Activated gamma-delta T cell (primary cell): ENCODE results near the gene IL17RD.

Experiments
- DNase-seq: peaks from one replicate; lab custom pipeline; 2025; lab: John Stamatoyannopoulos, UW
- total RNA-seq, 2 donors: gene quantifications; one replicate each; lab custom pipeline; 2026; lab: John Stamatoyannopoulos, UW

Gene IL17RD
- 0.15 to 0.22 reads per million in 2 donors for total RNA-seq

- no peak for DNase-seq
Observed at GRCh38 chr3:57164657-57165573, at the start of gene IL17RD. IL17RD (minus strand) TSS chr3:57165353; CDS start chr3:57165286, 67 bp downstream.

- no peak for DNase-seq
Observed at GRCh38 chr3:57206423-57206822, 41.3 kb upstream of the IL17RD start.

- no peak for DNase-seq
Observed at GRCh38 chr3:57199895-57200297, 34.7 kb upstream of the IL17RD start, which contains the start of gene HESX1. HESX1 (minus strand) TSS chr3:57199978; CDS start chr3:57199918, 60 bp downstream.

GRCh38 chr3:57194641-57195040 lies 29.5 kb upstream of the IL17RD start:
- no peak for DNase-seq

GRCh38 chr3:57192028-57192427 lies 26.9 kb upstream of the IL17RD start:
- no peak for DNase-seq

GRCh38 chr3:57184526-57184925 lies 19.4 kb upstream of the IL17RD start:
- no peak for DNase-seq

GRCh38 chr3:57179580-57180410 lies 14.6 kb upstream of the IL17RD start:
- no peak for DNase-seq

- DNase-seq: no peak
Observed at GRCh38 chr3:57176045-57176444, 10.9 kb upstream of the IL17RD start.

GRCh38 chr3:57173687-57174086 lies 8.5 kb upstream of the IL17RD start:
- no peak for DNase-seq

GRCh38 chr3:57170946-57171345 lies 5.8 kb upstream of the IL17RD start:
- DNase-seq: no peak

GRCh38 chr3:57169872-57170623 lies 4.9 kb upstream of the IL17RD start:
- peak; percentile 22 for DNase-seq

- DNase-seq: no peak
Observed at GRCh38 chr3:57169108-57169507, 4.0 kb upstream of the IL17RD start.

- DNase-seq: no peak
Observed at GRCh38 chr3:57168151-57168550, 3.0 kb upstream of the IL17RD start.

GRCh38 chr3:57166660-57167059 lies 1.5 kb upstream of the IL17RD start:
- no peak for DNase-seq

- no peak for DNase-seq
Observed at GRCh38 chr3:57165641-57166040, 488 bp upstream of the IL17RD start.

GRCh38 chr3:57164217-57164656 lies 916 bp downstream of the IL17RD start:
- no peak for DNase-seq

- no peak for DNase-seq
Observed at GRCh38 chr3:57163751-57164150, 1.4 kb downstream of the IL17RD start.

- DNase-seq: no peak
Observed at GRCh38 chr3:57161915-57162314, 3.2 kb downstream of the IL17RD start.

GRCh38 chr3:57160765-57161538 lies 4.2 kb downstream of the IL17RD start:
- no peak for DNase-seq

- DNase-seq: no peak
Observed at GRCh38 chr3:57160076-57160764, 4.9 kb downstream of the IL17RD start.
